Hematopoietic multipotent progenitor cell treated with erythropoietin and hydrocortisone succinate and interleukin-3 and kit ligand, for 17 days (in vitro differentiated cells): ENCODE measurements around the gene MAML2.
"Not testable (repeated sequence)": the region's sequence is repeated elsewhere in the genome, so short reads cannot be mapped to it uniquely, and the experiment has no call there.

Experiments
- DNase-seq: peaks from one replicate; pipeline ENCODE4 v3.0.0-alpha.2; 2015; ENCODE audit warnings: low spot score

Gene MAML2

GRCh38 chr11:96185220-96185768 lies 157.7 kb downstream of the MAML2 start:
- no peak for DNase-seq

- DNase-seq: not testable (repeated sequence)
Observed at GRCh38 chr11:96180937-96181336, 162.1 kb downstream of the MAML2 start.

GRCh38 chr11:96180341-96180740 lies 162.7 kb downstream of the MAML2 start:
- no peak for DNase-seq

GRCh38 chr11:96179905-96180304 lies 163.1 kb downstream of the MAML2 start:
- no peak for DNase-seq

GRCh38 chr11:96178887-96179279 lies 164.1 kb downstream of the MAML2 start:
- DNase-seq: no peak

- no peak for DNase-seq
Observed at GRCh38 chr11:96178049-96178886, 164.7 kb downstream of the MAML2 start.

- no peak for DNase-seq
Observed at GRCh38 chr11:96177146-96177545, 165.8 kb downstream of the MAML2 start.

GRCh38 chr11:96173906-96174305 lies 169.1 kb downstream of the MAML2 start:
- DNase-seq: no peak

GRCh38 chr11:96173422-96173821 lies 169.6 kb downstream of the MAML2 start:
- no peak for DNase-seq

GRCh38 chr11:96172604-96173003 lies 170.4 kb downstream of the MAML2 start:
- no peak for DNase-seq

- no peak for DNase-seq
Observed at GRCh38 chr11:96169250-96169649, 173.7 kb downstream of the MAML2 start.

GRCh38 chr11:96168623-96169022 lies 174.4 kb downstream of the MAML2 start:
- DNase-seq: no peak

GRCh38 chr11:96167787-96168186 lies 175.2 kb downstream of the MAML2 start:
- no peak for DNase-seq

GRCh38 chr11:96167203-96167758 lies 175.7 kb downstream of the MAML2 start:
- DNase-seq: no peak

GRCh38 chr11:96162816-96163499 lies 180.0 kb downstream of the MAML2 start:
- DNase-seq: no peak

GRCh38 chr11:96161307-96162089 lies 181.5 kb downstream of the MAML2 start:
- DNase-seq: no peak

GRCh38 chr11:96160732-96161306 lies 182.2 kb downstream of the MAML2 start:
- DNase-seq: no peak

GRCh38 chr11:96159968-96160367 lies 183.0 kb downstream of the MAML2 start:
- DNase-seq: no peak

- DNase-seq: no peak
Observed at GRCh38 chr11:96158126-96158525, 184.9 kb downstream of the MAML2 start.

GRCh38 chr11:96157517-96157873 lies 185.5 kb downstream of the MAML2 start:
- no peak for DNase-seq

GRCh38 chr11:96156379-96156722 lies 186.6 kb downstream of the MAML2 start:
- no peak for DNase-seq
